Left ventricle myocardium inferior (tissue), 1 donor: ENCODE measurements around the gene RABL2B. TPM values are rescaled to one million over a fixed set of nuclear protein-coding genes. Genes with fewer than 3 reads are reported as not detected.

Experiments
- DNase-seq: peaks from one replicate; pipeline ENCODE4 v3.0.0-alpha.2; 2020
- H3K27ac ChIP-seq: fragments of 200-600 bp; replicated peaks from 2 replicates; pipeline ENCODE4 v1.8.0; 2021
- H3K27me3 ChIP-seq: fragments of 200-600 bp; 2 replicates; pipeline ENCODE4 v1.8.0; 2021; ENCODE audit warnings: low read depth
- H3K36me3 ChIP-seq: fragments of 200-600 bp; 2 replicates; pipeline ENCODE4 v1.8.0; 2021
- H3K4me1 ChIP-seq: fragments of 200-600 bp; 2 replicates; pipeline ENCODE4 v1.8.0; 2021
- H3K4me3 ChIP-seq: fragments of 200-600 bp; 2 replicates; pipeline ENCODE4 v1.8.0; 2021; ENCODE audit warnings: mild to moderate bottlenecking, moderate library complexity
- H3K9me3 ChIP-seq: fragments of 200-600 bp; replicated peaks from 2 replicates; pipeline ENCODE4 v1.8.0; 2021
- CTCF ChIP-seq: fragments of 200-600 bp; IDR thresholded peaks from 2 replicates; pipeline ENCODE4 v1.8.0; 2021; ENCODE audit warnings: antibody characterized with exemption, mild to moderate bottlenecking, borderline replicate concordance
- intact Hi-C: fragments of 100-400 bp; cut with micrococcal nuclease; formaldehyde crosslinking; loops from one replicate; pipeline ENCODE4 v1.11.0; 2022
- total RNA-seq: library from RNA; stranded (reverse); fragmentation: NEBNext Ultra II Directional; extraction: Animal tissue kit (Norgen Biotek cat#: 25700); gene quantifications from one replicate; pipeline ENCODE4 v1.2.1, GENCODE V29; 2021
- donor health status: DM: no; HTN: yes; CAD: no; lungs with severe emphysema.

Gene RABL2B
- total RNA-seq, 1 donor from 2014 or later: 8.7 TPM

GRCh38 chr22:50722048-50722701, 61.3 kb downstream of the RABL2B start:
- no peak for DNase-seq
- intact Hi-C loops: no loop called here
- peaks cover 69% of the 10 kb centered on the region for H3K4me1 ChIP-seq
- peaks cover 31% of the 10 kb centered on the region for H3K36me3 ChIP-seq
- peak overlapping the region; percentile 19 for H3K27ac ChIP-seq
- H3K9me3 ChIP-seq: no peaks in the 10 kb centered on the region
- TF ChIP-seq CTCF: no peak
- H3K27me3 ChIP-seq: peaks cover 42% of the 10 kb centered on the region
- H3K4me3 ChIP-seq: peak overlapping the region; percentile 0

GRCh38 chr22:50721257-50721844, 62.1 kb downstream of the RABL2B start:
- intact Hi-C loops: no loop called here
- no peaks in the 10 kb centered on the region for H3K9me3 ChIP-seq
- peak overlapping the region; percentile 27 for H3K27ac ChIP-seq
- no peak for DNase-seq
- TF ChIP-seq CTCF: no peak
- no peak overlapping the region for H3K4me3 ChIP-seq
- H3K36me3 ChIP-seq: peaks cover 26% of the 10 kb centered on the region
- H3K27me3 ChIP-seq: peaks cover 42% of the 10 kb centered on the region
- peaks cover 61% of the 10 kb centered on the region for H3K4me1 ChIP-seq

DNA sequence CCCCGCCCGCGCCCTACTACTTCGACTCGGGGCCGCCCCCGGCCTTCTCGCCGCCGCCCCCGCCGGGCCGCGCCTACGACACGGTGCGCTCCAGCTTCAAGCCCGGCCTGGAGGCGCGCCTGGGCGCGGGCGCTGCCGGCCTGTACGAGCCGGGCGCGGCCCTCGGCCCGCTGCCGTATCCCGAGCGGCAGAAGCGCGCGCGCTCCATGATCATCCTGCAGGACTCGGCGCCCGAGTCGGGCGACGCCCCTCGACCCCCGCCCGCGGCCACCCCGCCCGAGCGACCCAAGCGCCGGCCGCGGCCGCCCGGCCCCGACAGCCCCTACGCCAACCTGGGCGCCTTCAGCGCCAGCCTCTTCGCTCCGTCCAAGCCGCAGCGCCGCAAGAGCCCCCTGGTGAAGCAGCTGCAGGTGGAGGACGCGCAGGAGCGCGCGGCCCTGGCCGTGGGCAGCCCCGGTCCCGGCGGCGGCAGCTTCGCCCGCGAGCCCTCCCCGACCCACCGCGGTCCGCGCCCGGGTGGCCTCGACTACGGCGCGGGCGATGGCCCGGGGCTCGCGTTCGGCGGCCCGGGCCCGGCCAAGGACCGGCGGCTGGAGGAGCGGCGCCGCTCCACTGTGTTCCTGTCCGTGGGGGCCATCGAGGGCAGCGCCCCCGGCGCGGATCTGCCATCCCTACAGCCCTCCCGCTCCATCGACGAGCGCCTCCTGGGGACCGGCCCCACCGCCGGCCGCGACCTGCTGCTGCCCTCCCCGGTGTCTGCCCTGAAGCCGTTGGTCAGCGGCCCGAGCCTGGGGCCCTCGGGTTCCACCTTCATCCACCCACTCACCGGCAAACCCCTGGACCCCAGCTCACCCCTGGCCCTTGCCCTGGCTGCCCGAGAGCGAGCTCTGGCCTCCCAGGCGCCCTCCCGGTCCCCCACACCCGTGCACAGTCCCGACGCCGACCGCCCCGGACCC, 62.9 kb downstream of the RABL2B start:
- H3K4me3 ChIP-seq: peak overlapping the region; percentile 41

GRCh38 chr22:50719814-50720300, 63.6 kb downstream of the RABL2B start:
- TF ChIP-seq CTCF: no peak
- Histone ChIP-seq H3K27ac (no peak overlapping the region), H3K9me3 (no peaks in the 10 kb centered on the region), H3K4me3 (peak overlapping the region; percentile 41), H3K27me3 (peaks cover 42% of the 10 kb centered on the region), H3K36me3 (peaks cover 24% of the 10 kb centered on the region), H3K4me1 (peaks cover 51% of the 10 kb centered on the region)
- no peak for DNase-seq
- intact Hi-C loops: no loop called here

More for the DNA sequence above, 62.9 kb downstream of the RABL2B start:
- no peaks in the 10 kb centered on the region for H3K9me3 ChIP-seq
- TF ChIP-seq CTCF: no peak
- DNase-seq: no peak
- peak overlapping the region; percentile 27 for H3K27ac ChIP-seq
- peaks cover 22% of the 10 kb centered on the region for H3K36me3 ChIP-seq
- peaks cover 42% of the 10 kb centered on the region for H3K27me3 ChIP-seq
- intact Hi-C loops: no loop called here
- H3K4me1 ChIP-seq: peaks cover 53% of the 10 kb centered on the region

DNA sequence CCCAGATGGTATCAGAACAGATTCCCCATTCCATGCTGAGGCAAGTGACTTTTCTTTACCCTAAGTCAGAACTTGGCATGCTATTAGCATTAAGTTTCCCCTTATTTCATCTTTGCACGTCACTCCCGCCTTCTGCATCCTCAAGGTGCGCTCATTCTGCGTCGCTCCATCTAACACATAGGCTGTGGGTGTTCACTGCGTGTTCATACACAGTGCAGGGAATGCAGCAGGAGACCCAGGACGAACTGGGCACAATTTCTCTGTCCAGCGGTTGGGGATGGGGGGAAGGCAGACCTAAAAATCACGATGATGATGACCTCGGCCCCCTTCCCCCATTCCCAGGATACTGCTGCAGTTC, 65.1 kb downstream of the RABL2B start:
- peaks cover 51% of the 10 kb centered on the region for H3K4me1 ChIP-seq
- intact Hi-C loops: no loop called here
- peaks cover 42% of the 10 kb centered on the region for H3K27me3 ChIP-seq
- DNase-seq: no peak
- H3K27ac ChIP-seq: no peak overlapping the region
- no peak overlapping the region for H3K4me3 ChIP-seq
- no peak for TF ChIP-seq CTCF
- H3K36me3 ChIP-seq: peaks cover 18% of the 10 kb centered on the region
- H3K9me3 ChIP-seq: no peaks in the 10 kb centered on the region
